ENCODE results near the gene COPS7A.
"Not testable (repeated sequence)": the region's sequence is repeated elsewhere in the genome, so short reads cannot be mapped to it uniquely, and the experiment has no call there.

COPS7A gene

GRCh38 chr12:6701078-6701768 is 22.6 kb upstream of the COPS7A start:
- DNase-seq: no peak

- DNase-seq: peak; percentile 63
Observed at GRCh38 chr12:6703631-6704030, 20.2 kb upstream of the COPS7A start.

GRCh38 chr12:6708351-6708750 is 15.5 kb upstream of the COPS7A start:
- not testable (repeated sequence) for DNase-seq

GRCh38 chr12:6708960-6709394 is 14.9 kb upstream of the COPS7A start:
- no peak for DNase-seq

GRCh38 chr12:6716031-6716873 is 7.6 kb upstream of the COPS7A start:
- not testable (repeated sequence) for DNase-seq

- no peak for DNase-seq
Observed at GRCh38 chr12:6716874-6717437, 6.9 kb upstream of the COPS7A start.

GRCh38 chr12:6722863-6723262 is 983 bp upstream of the COPS7A start:
- DNase-seq: no peak

- no peak for DNase-seq
Observed at GRCh38 chr12:6724409-6724797, 557 bp downstream of the COPS7A start.

- DNase-seq: no peak
Observed at GRCh38 chr12:6725350-6725749, 1.5 kb downstream of the COPS7A start.

GRCh38 chr12:6729186-6729585 is 5.3 kb downstream of the COPS7A start:
- no peak for DNase-seq

- peak; percentile 87 for DNase-seq
Observed at GRCh38 chr12:6730169-6730568, 6.3 kb downstream of the COPS7A start.

GRCh38 chr12:6734506-6735387 is 10.9 kb downstream of the COPS7A start:
- DNase-seq: no peak

- DNase-seq: peak; percentile 90
Observed at GRCh38 chr12:6735448-6736191, 11.8 kb downstream of the COPS7A start.

GRCh38 chr12:6736754-6737153 is 12.9 kb downstream of the COPS7A start:
- DNase-seq: no peak

- not testable (repeated sequence) for DNase-seq
Observed at GRCh38 chr12:6742080-6742479, 18.2 kb downstream of the COPS7A start.

GRCh38 chr12:6742834-6743233 is 19.0 kb downstream of the COPS7A start:
- DNase-seq: no peak

- not testable (repeated sequence) for DNase-seq
Observed at GRCh38 chr12:6743300-6743699, 19.5 kb downstream of the COPS7A start.

GRCh38 chr12:6745741-6746525 is 22.1 kb downstream of the COPS7A start:
- DNase-seq: no peak

GRCh38 chr12:6747216-6747615 is 23.4 kb downstream of the COPS7A start:
- DNase-seq: no peak

- no peak for DNase-seq
Observed at GRCh38 chr12:6748761-6749160, 24.9 kb downstream of the COPS7A start.

- no peak for DNase-seq
Observed at GRCh38 chr12:6750506-6750905, 26.7 kb downstream of the COPS7A start.
